Measurements from ENCODE around the gene PLAAT5. TPM values are rescaled to one million over a fixed set of nuclear protein-coding genes. Genes with fewer than 3 reads are reported as not detected.

The PLAAT5 gene, protein sequence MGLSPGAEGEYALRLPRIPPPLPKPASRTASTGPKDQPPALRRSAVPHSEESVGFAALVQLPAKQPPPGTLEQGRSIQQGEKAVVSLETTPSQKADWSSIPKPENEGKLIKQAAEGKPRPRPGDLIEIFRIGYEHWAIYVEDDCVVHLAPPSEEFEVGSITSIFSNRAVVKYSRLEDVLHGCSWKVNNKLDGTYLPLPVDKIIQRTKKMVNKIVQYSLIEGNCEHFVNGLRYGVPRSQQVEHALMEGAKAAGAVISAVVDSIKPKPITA
- 0.17 TPM in 1 of 2 replicates, not detected in the other for total RNA-seq

DNA sequence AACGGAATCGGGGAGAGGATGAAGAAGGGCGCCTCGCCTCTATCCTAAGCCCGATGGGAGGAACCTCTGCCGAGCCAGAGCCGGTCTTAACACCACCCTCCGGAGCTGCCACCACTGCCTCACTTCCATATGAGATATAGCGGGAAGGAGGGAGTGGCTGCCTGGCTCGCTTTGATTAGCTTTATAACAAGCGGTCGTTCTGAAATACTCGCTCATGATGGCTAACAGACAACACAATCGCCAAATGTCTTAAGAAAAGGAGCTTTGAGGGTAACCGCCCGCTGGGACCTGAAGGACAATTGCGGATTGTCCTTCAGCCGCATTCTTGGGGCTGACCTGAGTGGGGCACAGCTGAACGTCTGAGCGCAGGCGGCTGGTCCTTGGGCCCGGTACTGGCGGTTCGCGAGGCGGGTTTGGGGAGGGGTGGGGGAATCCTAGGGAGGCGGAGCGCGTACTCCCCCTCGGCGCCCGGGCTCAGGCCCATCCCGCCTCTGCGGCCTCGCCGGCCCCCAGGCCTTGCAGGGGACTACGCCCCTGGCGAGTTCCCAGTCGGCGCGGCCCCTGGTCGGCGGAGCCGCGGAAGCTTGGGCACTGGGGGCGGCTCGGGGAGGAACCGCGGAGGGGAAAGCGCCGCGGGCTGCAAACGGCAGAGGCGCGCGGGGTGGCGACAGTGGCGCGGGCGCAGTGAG, at the start of gene PLAAT5:
TSS of gene PLAAT5 (minus strand) at position 617 of the 689 bp plus-strand sequence. CDS start at position 484, 133 bp downstream.

DNA sequence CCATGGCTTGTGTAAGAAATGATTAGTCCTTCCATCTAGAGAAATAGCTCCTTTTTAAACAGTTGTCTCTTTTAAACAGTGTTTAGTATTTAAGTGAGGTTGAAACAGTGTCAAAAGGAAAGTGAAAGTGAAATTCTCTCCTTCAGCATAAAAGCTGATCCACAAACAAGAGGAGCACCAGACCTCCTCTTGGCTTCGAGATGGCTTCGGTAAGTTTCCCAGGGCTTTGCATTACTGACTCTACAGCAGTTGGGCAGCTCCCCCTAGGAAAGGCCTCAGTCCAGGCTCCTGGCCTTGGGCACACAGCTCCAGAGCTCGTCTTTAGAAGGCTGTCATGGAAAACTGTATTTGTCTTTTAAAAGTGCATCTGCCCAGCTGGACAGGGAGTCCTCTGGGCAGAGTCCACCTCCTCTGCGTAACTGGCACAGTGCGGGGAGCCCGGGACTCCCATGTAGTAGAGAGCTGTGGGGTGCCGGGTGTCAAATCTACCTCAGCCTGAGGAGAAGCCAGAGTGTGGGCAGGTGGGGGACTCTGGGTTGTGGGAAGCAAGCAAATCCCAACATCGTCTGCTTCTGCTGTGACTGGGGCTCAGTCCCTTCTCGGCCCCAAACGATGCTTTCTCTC, 45.8 kb upstream of the PLAAT5 start, which contains the start of gene PLAAT4:
TSS of gene PLAAT4 (plus strand) at position 140 of the 624 bp plus-strand sequence. CDS start at position 201, 61 bp downstream.

DNA sequence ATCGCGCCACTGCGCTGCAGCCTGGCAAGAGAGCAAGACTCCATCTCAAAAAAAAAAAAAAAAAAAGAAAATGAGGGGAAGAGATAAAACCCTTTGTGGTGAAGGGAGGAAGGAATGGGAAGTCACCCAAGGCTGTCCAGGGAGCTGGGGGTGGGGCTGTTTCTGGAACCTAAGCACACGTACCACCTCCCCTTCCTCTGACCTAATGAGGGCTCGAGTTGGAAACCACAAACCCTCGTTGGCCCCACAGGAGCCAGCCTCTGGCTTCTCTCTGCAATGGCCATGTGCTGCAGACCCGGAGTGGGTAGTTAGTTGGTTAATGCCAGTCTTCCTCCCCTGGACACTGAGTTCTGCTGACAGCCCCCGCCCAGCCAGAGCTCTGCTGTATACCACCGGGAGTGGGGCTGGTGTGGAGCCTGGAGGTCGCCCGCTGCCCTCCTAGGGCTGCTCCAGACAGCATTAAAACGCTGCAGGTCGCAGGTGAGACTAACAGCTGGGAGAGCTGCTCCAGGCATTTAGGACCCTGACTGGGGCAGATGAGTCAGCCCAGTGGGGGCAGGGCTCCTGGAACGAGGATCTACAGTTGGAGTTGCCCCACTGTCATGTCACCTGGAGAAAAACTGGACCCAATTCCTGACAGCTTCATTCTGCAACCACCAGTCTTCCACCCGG, 15.0 kb upstream of the PLAAT5 start, which contains the start of gene LGALS12:
TSS of gene LGALS12 (plus strand) at position 228 of the 672 bp plus-strand sequence. CDS start at position 603, 375 bp downstream.

Other genes starting within 250 kb of the PLAAT5 start
- not detected in 2 replicates for gene SLC22A25, start 247.6 kb downstream of the PLAAT5 start, total RNA-seq
- gene SLC22A9, start 121.4 kb downstream of the PLAAT5 start, total RNA-seq: not detected in 2 replicates
- gene LGALS12, start 14.9 kb upstream of the PLAAT5 start, total RNA-seq: not detected in 2 replicates
- gene PLAAT4, start 45.6 kb upstream of the PLAAT5 start, total RNA-seq: 13.2 and 23.2 TPM in 2 replicates
- not detected in 2 replicates for gene PLAAT2, start 72.2 kb upstream of the PLAAT5 start, total RNA-seq
- gene PLAAT3, start 123.3 kb upstream of the PLAAT5 start, total RNA-seq: 11.6 and 12.4 TPM in 2 replicates
- 169 and 178 TPM in 2 replicates for gene ATL3, start 180.2 kb upstream of the PLAAT5 start, total RNA-seq
- 96.1 and 102 TPM in 2 replicates for gene RTN3, start 190.3 kb upstream of the PLAAT5 start, total RNA-seq